ENCODE measurements around the gene CTLA4. TPM values are rescaled to one million over a fixed set of nuclear protein-coding genes. Genes with fewer than 3 reads are reported as not detected.

CTLA4 gene
- polyA plus RNA-seq, 3 donors = 0.08 TPM; not detected in 2

- Histone ChIP-seq H3K9ac (ENCODE audit: insufficient read depth, low read length, poor library complexity, severe bottlenecking) (no peak overlapping the region), H3K4me1 (ENCODE audit: control insufficient read depth in 1 of 2, insufficient read depth in 2 of 2, low read length in 2 of 2) (peaks cover 9 to 11% of the 10 kb centered on the region in 2 donors), H3K9me3 (replicated peaks in 1 of 2; ENCODE audit: control insufficient read depth in 1 of 2, insufficient read depth in 1 of 2, low read length in 2 of 2) (no peaks in the 10 kb centered on the region), H3K36me3 (replicated peaks in 1 of 2; ENCODE audit: control insufficient read depth in 1 of 2, insufficient read depth in 2 of 2, low read length in 2 of 2) (no peaks in the 10 kb centered on the region), H3K27ac (ENCODE audit: low read depth in 1 of 2, low read length in 2 of 2) (no peak overlapping the region), H4K20me1 (ENCODE audit: insufficient read depth, low read length) (no peaks in the 10 kb centered on the region), H3K4me3 (replicated peaks in 1 of 3; ENCODE audit: low read depth in 2 of 3, low read length in 3 of 3) (no peak overlapping the region), H2AFZ (ENCODE audit: insufficient read depth, low read depth, low read length, poor library complexity, severe bottlenecking) (no peak overlapping the region), H3K79me2 (ENCODE audit: insufficient read depth, low read length) (no peaks in the 10 kb centered on the region), H3K4me2 (replicated peaks; ENCODE audit: extremely low read depth, low read length, poor library complexity, severe bottlenecking) (no peak overlapping the region), H3K27me3 (ENCODE audit: control insufficient read depth in 2 of 2, insufficient read depth in 2 of 2, low read length in 2 of 2) (no peaks in the 10 kb centered on the region)
- intact Hi-C loops (cut with micrococcal nuclease) = no loop called here
- DNase-seq = no peak
- 100% methylated on average over 1 of the region's 4 CpGs for WGBS (ENCODE audit: insufficient coverage)
- H3K36me3 Mint-ChIP-seq = no peaks in the 10 kb centered on the region
- peaks cover 0 to 5% (median 2%) of the 10 kb centered on the region in 3 donors for H3K27me3 Mint-ChIP-seq (ENCODE audit: low read depth in 3 of 3)
- no peak overlapping the region for H3K4me3 Mint-ChIP-seq
- peaks cover 0 to 5% (median 1%) of the 10 kb centered on the region in 7 donors for H3K9me3 Mint-ChIP-seq
- no peak for TF ChIP-seq CTCF (IDR thresholded peaks at IDR 0.05)
- H3K4me1 Mint-ChIP-seq = peaks cover 15% of the 10 kb centered on the region
- no peak overlapping the region for H3K27ac Mint-ChIP-seq
Measured at GRCh38 chr2:203861197-203861596, 6.4 kb upstream of the CTLA4 start.

GRCh38 chr2:203861607-203862006 lies 6.0 kb upstream of the CTLA4 start:
- no peak for DNase-seq
- no peaks in the 10 kb centered on the region for H3K27me3 ChIP-seq (ENCODE audit: control insufficient read depth in 2 of 2, insufficient read depth in 2 of 2, low read length in 2 of 2)
- H3K36me3 ChIP-seq (replicated peaks in 1 of 2; ENCODE audit: control insufficient read depth in 1 of 2, insufficient read depth in 2 of 2, low read length in 2 of 2) = no peaks in the 10 kb centered on the region
- TF ChIP-seq CTCF (IDR thresholded peaks at IDR 0.05) = no peak
- H3K9ac ChIP-seq (ENCODE audit: insufficient read depth, low read length, poor library complexity, severe bottlenecking) = no peak overlapping the region
- Mint-ChIP-seq H3K9me3 (peaks cover 0 to 6% (median 1%) of the 10 kb centered on the region in 7 donors), H3K27ac (no peak overlapping the region), H3K27me3 (ENCODE audit: low read depth in 3 of 3) (peaks cover 0 to 5% (median 2%) of the 10 kb centered on the region in 3 donors), H3K36me3 (no peaks in the 10 kb centered on the region), H3K4me3 (no peak overlapping the region), H3K4me1 (peaks cover 15% of the 10 kb centered on the region)
- no peaks in the 10 kb centered on the region for H3K79me2 ChIP-seq (ENCODE audit: insufficient read depth, low read length)
- no peak overlapping the region for H3K4me3 ChIP-seq (replicated peaks in 1 of 3; ENCODE audit: low read depth in 2 of 3, low read length in 3 of 3)
- peaks cover 9 to 11% of the 10 kb centered on the region in 2 donors for H3K4me1 ChIP-seq (ENCODE audit: control insufficient read depth in 1 of 2, insufficient read depth in 2 of 2, low read length in 2 of 2)
- H3K9me3 ChIP-seq (replicated peaks in 1 of 2; ENCODE audit: control insufficient read depth in 1 of 2, insufficient read depth in 1 of 2, low read length in 2 of 2) = no peaks in the 10 kb centered on the region
- no peaks in the 10 kb centered on the region for H4K20me1 ChIP-seq (ENCODE audit: insufficient read depth, low read length)
- H2AFZ ChIP-seq (ENCODE audit: insufficient read depth, low read depth, low read length, poor library complexity, severe bottlenecking) = no peak overlapping the region
- no peak overlapping the region for H3K4me2 ChIP-seq (replicated peaks; ENCODE audit: extremely low read depth, low read length, poor library complexity, severe bottlenecking)
- intact Hi-C loops (cut with micrococcal nuclease) = no loop called here
- WGBS (ENCODE audit: insufficient coverage) = no CpG with 5 or more reads among the region's 1 CpG
- H3K27ac ChIP-seq (ENCODE audit: low read depth in 1 of 2, low read length in 2 of 2) = no peak overlapping the region

All from CD14-positive monocyte (primary cell).